ENCODE results near the gene AGPAT4. TPM values are rescaled to one million over a fixed set of nuclear protein-coding genes. Genes with fewer than 3 reads are reported as not detected.
A peak's percentile ranks its signal among the peaks of the same experiment; 100 is the strongest.

The AGPAT4 gene
- polyA plus RNA-seq, 3 donors: 6.4 to 15.8 (median 6.9) TPM

DNA sequence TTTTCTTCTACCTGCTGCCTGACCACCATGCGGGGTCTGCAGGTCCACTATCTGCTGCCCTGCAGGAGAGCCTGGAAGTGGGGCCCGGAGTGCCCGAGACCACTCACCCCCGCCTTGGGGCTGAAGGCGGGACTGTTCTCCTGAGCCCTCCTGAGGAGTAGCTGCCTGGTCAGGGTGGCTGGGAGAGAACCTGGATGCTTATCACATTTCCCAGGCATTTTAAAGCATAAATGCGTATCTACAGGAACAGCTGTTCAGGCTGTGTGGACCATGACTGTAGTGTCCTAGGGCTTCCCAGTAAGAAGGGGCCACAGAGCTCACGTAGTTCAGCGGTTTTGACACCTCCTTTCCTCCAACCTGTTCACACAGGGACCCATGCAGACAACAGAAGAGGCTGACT lies 123.3 kb downstream of the AGPAT4 start:
- TF ChIP-seq, protein P1, sequence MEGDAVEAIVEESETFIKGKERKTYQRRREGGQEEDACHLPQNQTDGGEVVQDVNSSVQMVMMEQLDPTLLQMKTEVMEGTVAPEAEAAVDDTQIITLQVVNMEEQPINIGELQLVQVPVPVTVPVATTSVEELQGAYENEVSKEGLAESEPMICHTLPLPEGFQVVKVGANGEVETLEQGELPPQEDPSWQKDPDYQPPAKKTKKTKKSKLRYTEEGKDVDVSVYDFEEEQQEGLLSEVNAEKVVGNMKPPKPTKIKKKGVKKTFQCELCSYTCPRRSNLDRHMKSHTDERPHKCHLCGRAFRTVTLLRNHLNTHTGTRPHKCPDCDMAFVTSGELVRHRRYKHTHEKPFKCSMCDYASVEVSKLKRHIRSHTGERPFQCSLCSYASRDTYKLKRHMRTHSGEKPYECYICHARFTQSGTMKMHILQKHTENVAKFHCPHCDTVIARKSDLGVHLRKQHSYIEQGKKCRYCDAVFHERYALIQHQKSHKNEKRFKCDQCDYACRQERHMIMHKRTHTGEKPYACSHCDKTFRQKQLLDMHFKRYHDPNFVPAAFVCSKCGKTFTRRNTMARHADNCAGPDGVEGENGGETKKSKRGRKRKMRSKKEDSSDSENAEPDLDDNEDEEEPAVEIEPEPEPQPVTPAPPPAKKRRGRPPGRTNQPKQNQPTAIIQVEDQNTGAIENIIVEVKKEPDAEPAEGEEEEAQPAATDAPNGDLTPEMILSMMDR (IDR thresholded peaks at IDR 0.05): no peak
- Histone ChIP-seq H3K4me3 (replicated peaks in 1 of 3; ENCODE audit: low read depth in 2 of 3, low read length in 3 of 3) (no peak overlapping the region), H3K9ac (ENCODE audit: insufficient read depth, low read length, poor library complexity, severe bottlenecking) (no peak overlapping the region), H3K4me1 (ENCODE audit: control insufficient read depth in 1 of 2, insufficient read depth in 2 of 2, low read length in 2 of 2) (no peaks in the 10 kb centered on the region), H3K4me2 (replicated peaks; ENCODE audit: extremely low read depth, low read length, poor library complexity, severe bottlenecking) (no peak overlapping the region), H4K20me1 (ENCODE audit: insufficient read depth, low read length) (no peaks in the 10 kb centered on the region), H3K27ac (ENCODE audit: low read depth in 1 of 2, low read length in 2 of 2) (no peak overlapping the region), H3K79me2 (ENCODE audit: insufficient read depth, low read length) (no peaks in the 10 kb centered on the region), H2AFZ (ENCODE audit: insufficient read depth, low read depth, low read length, poor library complexity, severe bottlenecking) (no peak overlapping the region), H3K9me3 (replicated peaks in 1 of 2; ENCODE audit: control insufficient read depth in 1 of 2, insufficient read depth in 1 of 2, low read length in 2 of 2) (no peaks in the 10 kb centered on the region), H3K36me3 (replicated peaks in 1 of 2; ENCODE audit: control insufficient read depth in 1 of 2, insufficient read depth in 2 of 2, low read length in 2 of 2) (no peaks in the 10 kb centered on the region), H3K27me3 (ENCODE audit: control insufficient read depth in 2 of 2, insufficient read depth in 2 of 2, low read length in 2 of 2) (no peaks in the 10 kb centered on the region)
- peak overlapping the region in 1 of 7 donors; percentile 41 for H3K27ac Mint-ChIP-seq
- peaks cover 3 to 15% of the 10 kb centered on the region in 2 donors for H3K36me3 Mint-ChIP-seq
- DNase-seq: no peak
- no peaks in the 10 kb centered on the region for H3K9me3 Mint-ChIP-seq
- H3K4me3 Mint-ChIP-seq: no peak overlapping the region
- no peaks in the 10 kb centered on the region for H3K4me1 Mint-ChIP-seq
- intact Hi-C loops (cut with micrococcal nuclease): no loop called here
- no peaks in the 10 kb centered on the region for H3K27me3 Mint-ChIP-seq (ENCODE audit: low read depth in 3 of 3)
- 97% methylated on average over 7 of the region's 8 CpGs for WGBS (ENCODE audit: insufficient coverage)

DNA sequence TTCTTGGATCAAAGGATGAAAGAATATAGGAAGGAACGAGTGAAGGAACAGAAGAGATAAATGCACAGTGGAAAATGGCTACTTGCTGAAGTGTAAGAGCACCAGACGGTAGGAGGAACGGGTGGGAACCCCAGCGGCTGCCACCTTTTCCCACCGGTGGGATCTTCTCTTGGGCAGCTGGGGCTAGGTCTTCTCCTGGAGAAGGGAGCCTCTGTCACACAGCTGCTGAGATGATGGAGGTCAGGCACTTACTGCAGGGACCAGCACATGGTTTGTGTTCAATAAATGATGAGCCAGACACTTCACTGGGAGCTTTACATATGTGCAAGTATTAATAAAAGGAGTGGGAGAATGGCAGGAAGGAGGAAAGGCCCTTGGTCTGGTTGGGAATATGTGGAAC lies 123.7 kb downstream of the AGPAT4 start:
- no peak overlapping the region for H2AFZ ChIP-seq (ENCODE audit: insufficient read depth, low read depth, low read length, poor library complexity, severe bottlenecking)
- no peaks in the 10 kb centered on the region for H3K79me2 ChIP-seq (ENCODE audit: insufficient read depth, low read length)
- H3K4me3 ChIP-seq (replicated peaks in 1 of 3; ENCODE audit: low read depth in 2 of 3, low read length in 3 of 3): no peak overlapping the region
- TF ChIP-seq, protein P1 (IDR thresholded peaks at IDR 0.05): no peak
- H3K4me2 ChIP-seq (replicated peaks; ENCODE audit: extremely low read depth, low read length, poor library complexity, severe bottlenecking): no peak overlapping the region
- 93% methylated on average over 5 of the region's 5 CpGs for WGBS (ENCODE audit: insufficient coverage)
- no peaks in the 10 kb centered on the region for H3K36me3 ChIP-seq (replicated peaks in 1 of 2; ENCODE audit: control insufficient read depth in 1 of 2, insufficient read depth in 2 of 2, low read length in 2 of 2)
- peak overlapping the region in 1 of 7 donors; percentile 41 for H3K27ac Mint-ChIP-seq
- no peaks in the 10 kb centered on the region for H3K9me3 Mint-ChIP-seq
- no peaks in the 10 kb centered on the region for H3K27me3 ChIP-seq (ENCODE audit: control insufficient read depth in 2 of 2, insufficient read depth in 2 of 2, low read length in 2 of 2)
- no peaks in the 10 kb centered on the region for H3K4me1 Mint-ChIP-seq
- H3K9ac ChIP-seq (ENCODE audit: insufficient read depth, low read length, poor library complexity, severe bottlenecking): no peak overlapping the region
- no peak overlapping the region for H3K4me3 Mint-ChIP-seq
- no peaks in the 10 kb centered on the region for H3K4me1 ChIP-seq (ENCODE audit: control insufficient read depth in 1 of 2, insufficient read depth in 2 of 2, low read length in 2 of 2)
- intact Hi-C loops (cut with micrococcal nuclease): no loop called here
- H3K27ac ChIP-seq (ENCODE audit: low read depth in 1 of 2, low read length in 2 of 2): no peak overlapping the region
- peaks cover 3 to 15% of the 10 kb centered on the region in 2 donors for H3K36me3 Mint-ChIP-seq
- no peak for DNase-seq
- no peaks in the 10 kb centered on the region for H3K27me3 Mint-ChIP-seq (ENCODE audit: low read depth in 3 of 3)
- H3K9me3 ChIP-seq (replicated peaks in 1 of 2; ENCODE audit: control insufficient read depth in 1 of 2, insufficient read depth in 1 of 2, low read length in 2 of 2): no peaks in the 10 kb centered on the region
- no peaks in the 10 kb centered on the region for H4K20me1 ChIP-seq (ENCODE audit: insufficient read depth, low read length)
